Neural cell (in vitro differentiated cells): ENCODE results near the gene FCRLB. TPM values are rescaled to one million over a fixed set of nuclear protein-coding genes. Genes with fewer than 3 reads are reported as not detected.
"Not testable (repeated sequence)": the region's sequence is repeated elsewhere in the genome, so short reads cannot be mapped to it uniquely, and the experiment has no call there.

Source experiments
- H2AFZ ChIP-seq: fragments of 200-600, 300-800 bp; sonication (generic), shearing (Covaris generic); 2 replicates; pipeline ENCODE4 v1.6.0; 2014; ENCODE audit warnings: low read depth, mild to moderate bottlenecking, antibody characterized with exemption, low read length, moderate library complexity
- H3F3A ChIP-seq: fragments of 200-600 bp; shearing (Covaris generic); 2 replicates; pipeline ENCODE4 v1.6.1; 2016; ENCODE audit warnings: mild to moderate bottlenecking, moderate library complexity, mixed read lengths, antibody characterized with exemption, low read length; ENCODE audit not compliant: insufficient read depth, poor library complexity, severe bottlenecking
- H3K27ac ChIP-seq: fragments of 200-600, 300-800 bp; sonication (generic), shearing (Covaris generic); 2 replicates; pipeline ENCODE4 v1.5.1; 2014; ENCODE audit warnings: mild to moderate bottlenecking, low read length, moderate library complexity
- H3K27me3 ChIP-seq: fragments of 300-800, 200-600 bp; sonication (generic), shearing (Covaris generic); 2 replicates; pipeline ENCODE4 v1.6.0; 2014; ENCODE audit warnings: mild to moderate bottlenecking, low read depth, low read length, moderate library complexity; ENCODE audit not compliant: insufficient read depth
- H3K36me3 ChIP-seq: fragments of 300-800, 200-600 bp; sonication (generic), shearing (Covaris generic); 2 replicates; pipeline ENCODE4 v1.5.1; 2014; ENCODE audit warnings: mild to moderate bottlenecking, antibody characterized with exemption, low read length, moderate library complexity; ENCODE audit not compliant: insufficient read depth
- H3K4me2 ChIP-seq: fragments of 300-800, 200-600 bp; sonication (generic), shearing (Covaris generic); 2 replicates; pipeline ENCODE4 v1.6.0; 2014; ENCODE audit warnings: mild to moderate bottlenecking, low read length
- H3K4me3 ChIP-seq: fragments of 300-800, 200-600 bp; sonication (generic), shearing (Covaris generic); 2 replicates; pipeline ENCODE4 v1.5.1; 2014; ENCODE audit warnings: mild to moderate bottlenecking, low read length, moderate library complexity
- H3K79me2 ChIP-seq: fragments of 200-600 bp; shearing (Covaris generic); replicated peaks from 2 replicates; pipeline ENCODE4 v1.6.0; 2014; ENCODE audit warnings: mild to moderate bottlenecking, low read length, moderate library complexity; ENCODE audit not compliant: insufficient read depth
- H3K9ac ChIP-seq: fragments of 300-800, 200-600 bp; sonication (generic), shearing (Covaris generic); 2 replicates; pipeline ENCODE4 v1.6.1; 2016; ENCODE audit warnings: mild to moderate bottlenecking, low read length, mixed read lengths
- H3K9me2 ChIP-seq: fragments of 200-600 bp; shearing (Covaris generic); 2 replicates; pipeline ENCODE4 v1.6.1; 2016; ENCODE audit warnings: mild to moderate bottlenecking, low read length, mixed read lengths; ENCODE audit not compliant: insufficient read depth
- H3K9me3 ChIP-seq: fragments of 200-600, 300-800 bp; sonication (generic), shearing (Covaris generic); 2 replicates; pipeline ENCODE4 v1.6.1; 2016; ENCODE audit warnings: mild to moderate bottlenecking, mixed run types, low read length, moderate library complexity, mixed read lengths
- H4K20me1 ChIP-seq: fragments of 200-600 bp; shearing (Covaris generic); 2 replicates; pipeline ENCODE4 v1.6.1; 2016; ENCODE audit warnings: mild to moderate bottlenecking, mixed run types; ENCODE audit not compliant: insufficient read depth
- EP300 ChIP-seq: fragments of 450-650 bp; conservative IDR thresholded peaks from 2 replicates; pipeline ENCODE4 v1.6.1; 2014; ENCODE audit warnings: antibody characterized with exemption, mild to moderate bottlenecking, moderate library complexity; ENCODE audit not compliant: poor library complexity, severe bottlenecking
- EZH2 ChIP-seq: fragments of 200-600, 300-800 bp; shearing (Covaris generic), sonication (generic); IDR thresholded peaks from 2 replicates; pipeline ENCODE4 v1.6.1; 2014; ENCODE audit warnings: antibody characterized with exemption, low read length, borderline replicate concordance, mild to moderate bottlenecking; ENCODE audit not compliant: insufficient read depth, poor library complexity, severe bottlenecking
- MXI1 ChIP-seq: fragments of 450-650 bp; conservative IDR thresholded peaks from 2 replicates; pipeline ENCODE4 v1.6.1; 2014; ENCODE audit warnings: antibody characterized with exemption, mild to moderate bottlenecking; ENCODE audit not compliant: poor library complexity, severe bottlenecking
- POLR2AphosphoS5 ChIP-seq: IDR thresholded peaks from 2 replicates; pipeline ENCODE4 v1.6.1; 2012
- RAD21 ChIP-seq: fragments of 450-650 bp; conservative IDR thresholded peaks from 2 replicates; pipeline ENCODE4 v1.6.1; 2014; ENCODE audit warnings: antibody characterized with exemption, mild to moderate bottlenecking, moderate library complexity
- SMC3 ChIP-seq: fragments of 450-650 bp; conservative IDR thresholded peaks from 2 replicates; pipeline ENCODE4 v1.6.1; 2014; ENCODE audit warnings: antibody characterized with exemption, mild to moderate bottlenecking, moderate library complexity; ENCODE audit not compliant: poor library complexity
- TAF1 ChIP-seq: IDR thresholded peaks from 2 replicates; pipeline ENCODE4 v1.6.1; 2012; ENCODE audit warnings: low read depth
- polyA plus RNA-seq: library from polyadenylated mRNA; depleted of rRNA; stranded (reverse); fragments of >200 nt; gene quantifications from 2 replicates; pipeline ENCODE4 v1.2.3, GENCODE V29; 2014
- TF ChIP-seq, protein P1 (sequence below): fragments of 450-650 bp; IDR thresholded peaks from 2 replicates; pipeline ENCODE4 v1.5.1; 2014; ENCODE audit warnings: antibody characterized with exemption, mild to moderate bottlenecking, moderate library complexity; ENCODE audit not compliant: poor library complexity, severe bottlenecking
- TF ChIP-seq, protein P2 (sequence below): IDR thresholded peaks from 2 replicates; pipeline ENCODE4 v1.6.1; 2012; ENCODE audit warnings: borderline replicate concordance

Gene FCRLB
- polyA plus RNA-seq, 1 donor from 2014 or later, result 0.45 TPM

DNA sequence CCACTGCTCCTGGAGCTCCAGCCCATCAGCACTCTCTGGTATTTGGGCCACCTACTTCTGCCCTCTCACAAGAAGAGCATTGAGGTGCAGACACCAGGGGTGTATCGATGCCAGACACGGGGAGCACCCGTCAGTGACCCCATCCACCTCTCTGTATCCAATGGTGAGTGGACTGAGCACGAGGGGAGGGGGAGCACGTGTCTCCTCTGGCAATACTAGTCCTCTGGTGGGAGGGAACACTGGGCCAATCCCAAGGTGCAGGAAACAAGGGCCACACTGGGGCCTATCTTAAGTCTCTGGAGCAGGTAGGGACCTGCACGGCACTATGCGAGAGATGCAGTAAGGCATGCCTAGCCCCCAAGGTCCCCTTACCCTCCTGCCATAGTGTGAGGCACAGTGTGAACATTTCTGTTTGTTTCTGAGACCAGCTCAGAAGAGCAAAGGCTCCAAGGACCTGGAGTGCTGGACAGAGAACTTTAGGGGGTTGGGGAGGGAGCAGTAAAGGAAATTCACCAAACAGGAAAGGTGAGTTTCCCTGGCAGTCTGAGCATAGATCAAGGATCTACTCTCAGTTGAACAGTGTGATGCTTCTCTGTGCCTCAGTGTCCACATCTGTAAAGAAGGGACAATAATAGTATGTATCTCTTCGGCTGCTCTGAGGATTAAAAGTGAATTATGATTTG, 2.3 kb downstream of the FCRLB start:
- no peak overlapping the region for H3K27ac ChIP-seq
- TF ChIP-seq MXI1, result no peak
- TF ChIP-seq EZH2, result no peak
- no peak for TF ChIP-seq TAF1
- TF ChIP-seq POLR2AphosphoS5, result no peak
- no peak for TF ChIP-seq RAD21
- TF ChIP-seq, protein P1, sequence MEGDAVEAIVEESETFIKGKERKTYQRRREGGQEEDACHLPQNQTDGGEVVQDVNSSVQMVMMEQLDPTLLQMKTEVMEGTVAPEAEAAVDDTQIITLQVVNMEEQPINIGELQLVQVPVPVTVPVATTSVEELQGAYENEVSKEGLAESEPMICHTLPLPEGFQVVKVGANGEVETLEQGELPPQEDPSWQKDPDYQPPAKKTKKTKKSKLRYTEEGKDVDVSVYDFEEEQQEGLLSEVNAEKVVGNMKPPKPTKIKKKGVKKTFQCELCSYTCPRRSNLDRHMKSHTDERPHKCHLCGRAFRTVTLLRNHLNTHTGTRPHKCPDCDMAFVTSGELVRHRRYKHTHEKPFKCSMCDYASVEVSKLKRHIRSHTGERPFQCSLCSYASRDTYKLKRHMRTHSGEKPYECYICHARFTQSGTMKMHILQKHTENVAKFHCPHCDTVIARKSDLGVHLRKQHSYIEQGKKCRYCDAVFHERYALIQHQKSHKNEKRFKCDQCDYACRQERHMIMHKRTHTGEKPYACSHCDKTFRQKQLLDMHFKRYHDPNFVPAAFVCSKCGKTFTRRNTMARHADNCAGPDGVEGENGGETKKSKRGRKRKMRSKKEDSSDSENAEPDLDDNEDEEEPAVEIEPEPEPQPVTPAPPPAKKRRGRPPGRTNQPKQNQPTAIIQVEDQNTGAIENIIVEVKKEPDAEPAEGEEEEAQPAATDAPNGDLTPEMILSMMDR, result no peak
- no peak for TF ChIP-seq EP300
- no peak for TF ChIP-seq SMC3
- TF ChIP-seq, protein P2, sequence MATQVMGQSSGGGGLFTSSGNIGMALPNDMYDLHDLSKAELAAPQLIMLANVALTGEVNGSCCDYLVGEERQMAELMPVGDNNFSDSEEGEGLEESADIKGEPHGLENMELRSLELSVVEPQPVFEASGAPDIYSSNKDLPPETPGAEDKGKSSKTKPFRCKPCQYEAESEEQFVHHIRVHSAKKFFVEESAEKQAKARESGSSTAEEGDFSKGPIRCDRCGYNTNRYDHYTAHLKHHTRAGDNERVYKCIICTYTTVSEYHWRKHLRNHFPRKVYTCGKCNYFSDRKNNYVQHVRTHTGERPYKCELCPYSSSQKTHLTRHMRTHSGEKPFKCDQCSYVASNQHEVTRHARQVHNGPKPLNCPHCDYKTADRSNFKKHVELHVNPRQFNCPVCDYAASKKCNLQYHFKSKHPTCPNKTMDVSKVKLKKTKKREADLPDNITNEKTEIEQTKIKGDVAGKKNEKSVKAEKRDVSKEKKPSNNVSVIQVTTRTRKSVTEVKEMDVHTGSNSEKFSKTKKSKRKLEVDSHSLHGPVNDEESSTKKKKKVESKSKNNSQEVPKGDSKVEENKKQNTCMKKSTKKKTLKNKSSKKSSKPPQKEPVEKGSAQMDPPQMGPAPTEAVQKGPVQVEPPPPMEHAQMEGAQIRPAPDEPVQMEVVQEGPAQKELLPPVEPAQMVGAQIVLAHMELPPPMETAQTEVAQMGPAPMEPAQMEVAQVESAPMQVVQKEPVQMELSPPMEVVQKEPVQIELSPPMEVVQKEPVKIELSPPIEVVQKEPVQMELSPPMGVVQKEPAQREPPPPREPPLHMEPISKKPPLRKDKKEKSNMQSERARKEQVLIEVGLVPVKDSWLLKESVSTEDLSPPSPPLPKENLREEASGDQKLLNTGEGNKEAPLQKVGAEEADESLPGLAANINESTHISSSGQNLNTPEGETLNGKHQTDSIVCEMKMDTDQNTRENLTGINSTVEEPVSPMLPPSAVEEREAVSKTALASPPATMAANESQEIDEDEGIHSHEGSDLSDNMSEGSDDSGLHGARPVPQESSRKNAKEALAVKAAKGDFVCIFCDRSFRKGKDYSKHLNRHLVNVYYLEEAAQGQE, result no peak
- H3K4me2 ChIP-seq, result no peak overlapping the region
- H3K9ac ChIP-seq, result no peak overlapping the region
- no peaks in the 10 kb centered on the region for H3K9me3 ChIP-seq
- H3K36me3 ChIP-seq, result no peaks in the 10 kb centered on the region
- peaks cover 13% of the 10 kb centered on the region for H3K27me3 ChIP-seq
- H3K9me2 ChIP-seq, result no peaks in the 10 kb centered on the region
- H3K4me3 ChIP-seq, result no peak overlapping the region
- H4K20me1 ChIP-seq, result no peaks in the 10 kb centered on the region
- no peaks in the 10 kb centered on the region for H3F3A ChIP-seq
- no peak overlapping the region for H2AFZ ChIP-seq
- H3K79me2 ChIP-seq, result no peaks in the 10 kb centered on the region

DNA sequence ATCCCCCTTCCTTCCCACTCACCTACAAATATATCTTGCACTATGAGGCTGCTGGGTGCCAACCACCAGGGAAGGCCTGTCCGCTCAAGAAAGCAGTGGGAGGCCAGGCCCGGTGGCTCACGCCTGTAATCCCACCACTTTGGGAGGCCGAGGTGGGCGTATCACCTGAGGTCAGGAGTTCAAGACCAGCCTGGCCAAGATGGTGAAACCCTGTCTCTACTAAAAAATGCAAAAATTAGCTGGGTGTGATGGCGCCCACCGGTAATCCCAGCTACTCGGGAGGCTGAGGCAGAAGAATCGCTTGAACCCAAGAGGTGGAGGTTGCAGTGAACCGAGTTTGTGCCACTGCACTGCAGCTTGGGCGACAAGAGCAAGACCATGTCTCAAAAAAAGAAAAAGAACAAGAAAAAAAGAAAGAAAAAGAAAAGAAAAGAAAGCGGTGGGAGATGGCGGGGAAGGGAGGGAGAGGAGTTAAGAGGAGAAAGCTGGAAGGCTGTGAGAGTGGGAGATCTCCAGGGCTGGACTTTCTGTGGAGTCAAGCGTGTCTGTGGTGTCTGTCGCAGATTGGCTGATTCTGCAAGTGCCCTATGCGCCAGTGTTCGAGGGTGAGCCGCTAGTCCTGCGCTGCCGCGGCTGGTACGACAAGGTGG, 4.0 kb downstream of the FCRLB start:
- not testable (repeated sequence) for H3K36me3 ChIP-seq, H3F3A ChIP-seq, H4K20me1 ChIP-seq, H3K27ac ChIP-seq, H3K9me2 ChIP-seq, H3K79me2 ChIP-seq, H3K9me3 ChIP-seq
- H3K27me3 ChIP-seq, result peaks cover 13% of the 10 kb centered on the region
- H3K9ac ChIP-seq, result peak overlapping the region; percentile 77
- H2AFZ ChIP-seq, result peak overlapping the region; percentile 90
- peak overlapping the region; percentile 81 for H3K4me2 ChIP-seq
- peak overlapping the region; percentile 97 for H3K4me3 ChIP-seq
